GM20000 (cell line): Measurements from ENCODE around the gene MED6.
A peak's percentile ranks its signal among the peaks of the same experiment; 100 is the strongest.

ENCODE experiments used
- DNase-seq: peaks from one replicate; pipeline ENCODE4 v3.0.0; 2012; ENCODE audit warnings: low spot score
- CTCF ChIP-seq: IDR thresholded peaks from 2 replicates; pipeline ENCODE4 v1.5.1; 2012; ENCODE audit warnings: mild to moderate bottlenecking, control low read depth; ENCODE audit errors: extremely low read depth, missing control alignments

Gene MED6

GRCh38 chr14:70600382-70601157 lies at the start of gene MED6:
Gene MED6, minus strand, starts transcription at chr14:70600655. Its CDS starts 18 bp downstream, at chr14:70600637.
- peak; percentile 89 for DNase-seq
- no peak for TF ChIP-seq CTCF

DNA sequence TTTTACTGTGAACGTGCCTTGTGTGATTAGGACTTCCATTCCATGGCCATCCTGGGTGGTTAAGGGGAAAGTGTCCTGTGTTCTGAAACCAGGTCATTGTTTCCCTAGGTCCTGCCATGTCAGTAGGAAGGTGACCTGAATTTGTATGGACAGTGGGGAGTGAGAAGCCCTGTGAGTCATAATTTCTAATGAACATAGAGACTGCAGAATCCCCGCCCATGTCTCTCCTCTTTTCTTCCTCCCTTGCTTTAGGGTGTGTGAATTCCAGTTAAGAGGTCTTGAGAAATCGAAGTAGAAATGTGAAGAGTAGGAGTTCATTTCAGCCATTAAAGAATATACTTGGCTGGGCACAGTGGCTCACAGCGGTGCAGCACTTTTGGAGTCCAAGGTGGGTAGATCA lies 49.3 kb upstream of the MED6 start:
- DNase-seq, result no peak

DNA sequence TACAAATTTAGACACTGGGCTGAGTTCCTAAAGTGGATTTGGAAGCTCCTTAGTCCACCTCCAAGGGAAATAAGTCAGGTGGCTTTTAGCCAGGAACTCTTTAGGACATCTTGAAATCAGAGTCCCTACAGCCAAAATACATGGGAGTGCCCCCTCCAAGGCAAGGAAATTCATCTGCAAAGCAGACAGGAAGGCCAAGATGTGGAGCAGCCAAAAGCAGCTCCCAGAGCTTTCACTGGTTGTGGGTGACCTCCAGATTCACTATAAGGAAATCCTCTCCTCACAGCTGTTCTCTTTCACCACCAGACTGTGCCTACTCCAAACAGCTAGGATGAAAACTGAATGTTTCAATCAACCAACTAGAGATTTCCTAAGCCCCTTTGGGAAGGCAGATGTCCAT lies 47.9 kb upstream of the MED6 start:
- no peak for TF ChIP-seq CTCF
- DNase-seq, result no peak

More for the DNA sequence above, 49.3 kb upstream of the MED6 start:
- TF ChIP-seq CTCF, result no peak

DNA sequence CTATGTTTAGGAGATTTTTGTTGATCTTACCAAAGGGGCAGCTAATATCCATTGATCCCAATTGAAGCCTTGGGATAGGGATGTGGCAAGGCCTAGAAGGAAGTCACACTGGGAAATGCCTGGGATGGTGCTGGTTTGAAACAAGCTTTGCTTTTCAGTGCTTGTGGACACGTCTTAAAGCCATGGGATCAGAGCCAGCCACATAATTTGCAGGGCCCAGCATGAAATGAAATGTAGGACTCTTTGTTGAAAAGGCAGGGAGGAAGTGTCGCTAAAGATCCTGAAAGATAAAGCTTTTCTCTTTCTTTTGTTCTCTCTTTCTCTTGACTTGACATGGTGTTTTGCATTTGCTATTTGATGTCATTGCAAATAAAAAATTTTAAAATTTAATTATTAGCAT lies 46.2 kb upstream of the MED6 start:
- no peak for DNase-seq
- no peak for TF ChIP-seq CTCF

- TF ChIP-seq CTCF, result no peak
- no peak for DNase-seq
Observed at GRCh38 chr14:70645892-70646291, 45.4 kb upstream of the MED6 start.

DNA sequence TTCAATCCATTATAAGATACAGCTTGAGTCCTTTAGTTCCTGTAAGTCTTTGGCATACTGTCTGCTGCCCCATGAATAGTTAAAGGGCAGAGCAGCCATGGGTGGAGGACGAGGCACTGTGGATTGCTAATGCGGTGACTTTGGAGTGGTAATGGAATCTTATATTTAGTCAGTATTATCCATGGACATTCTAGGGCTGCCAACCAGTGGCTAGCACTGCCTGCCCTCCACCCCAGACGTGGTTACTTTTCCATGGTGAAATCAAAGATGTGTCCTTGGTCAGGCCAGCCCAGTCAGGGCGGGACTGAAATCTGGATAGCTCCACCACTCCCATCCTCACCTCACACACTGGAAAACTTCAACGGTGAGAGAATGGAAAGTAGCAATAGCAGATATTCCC lies 43.5 kb upstream of the MED6 start:
- DNase-seq, result no peak
- no peak for TF ChIP-seq CTCF

DNA sequence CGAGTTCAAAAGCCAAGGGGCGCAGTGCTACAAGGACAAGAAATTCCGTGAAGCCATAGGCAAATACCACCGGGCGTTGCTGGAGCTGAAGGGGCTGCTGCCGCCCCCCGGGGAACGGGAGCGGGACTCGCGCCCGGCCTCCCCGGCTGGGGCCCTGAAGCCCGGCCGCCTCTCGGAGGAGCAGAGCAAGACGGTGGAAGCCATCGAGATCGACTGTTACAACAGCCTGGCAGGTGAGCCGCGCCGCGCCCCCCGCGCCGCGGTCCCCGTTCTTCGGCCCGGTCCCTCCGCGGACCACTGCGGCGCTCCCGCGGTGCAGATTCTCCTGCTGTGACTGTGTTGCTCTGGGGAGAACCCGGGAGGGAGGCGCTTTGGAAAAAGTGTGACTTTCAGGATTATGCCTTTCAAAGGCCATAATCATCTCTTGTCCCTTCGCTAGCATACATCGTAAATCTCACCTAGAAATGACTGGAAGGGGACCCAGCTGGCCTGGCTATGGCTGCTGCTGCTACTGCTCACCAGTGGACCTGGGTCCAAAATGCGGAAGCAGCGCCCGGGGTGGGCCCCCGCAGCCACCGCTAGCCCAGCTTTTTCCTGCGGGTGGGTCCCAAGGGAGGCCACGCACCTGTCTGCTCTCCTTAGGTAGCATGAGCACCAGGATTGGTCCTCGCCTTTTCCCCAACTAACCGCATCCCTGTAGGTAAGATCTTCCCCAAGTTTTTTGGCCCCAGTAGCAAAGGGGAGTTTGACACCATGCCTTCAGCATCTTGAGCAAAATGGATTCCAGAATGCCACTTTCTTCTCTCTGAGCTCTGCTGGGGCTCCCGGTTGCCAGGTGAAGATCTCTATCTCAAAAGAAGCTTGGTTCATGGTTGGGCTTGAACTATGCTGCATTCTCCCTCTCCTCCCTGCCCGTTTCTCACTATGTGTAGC lies 42.1 kb upstream of the MED6 start:
- no peak for TF ChIP-seq CTCF
- DNase-seq, result peak; percentile 70
